GM12892 (cell line): ENCODE measurements around the gene PHF21A.

ENCODE experiments used
- POLR2A ChIP-seq: IDR thresholded peaks from 2 replicates; pipeline ENCODE4 v1.6.1; 2011; ENCODE audit warnings: low read depth, low read length, control low read depth
- POLR2AphosphoS5 ChIP-seq: IDR thresholded peaks from 2 replicates; pipeline ENCODE4 v1.6.1; 2011; ENCODE audit warnings: low read depth, low read length, control low read depth
- TAF1 ChIP-seq: IDR thresholded peaks from 2 replicates; pipeline ENCODE4 v1.6.1; 2011; ENCODE audit warnings: low read depth, mild to moderate bottlenecking, control low read depth, low read length, borderline replicate concordance

DNA sequence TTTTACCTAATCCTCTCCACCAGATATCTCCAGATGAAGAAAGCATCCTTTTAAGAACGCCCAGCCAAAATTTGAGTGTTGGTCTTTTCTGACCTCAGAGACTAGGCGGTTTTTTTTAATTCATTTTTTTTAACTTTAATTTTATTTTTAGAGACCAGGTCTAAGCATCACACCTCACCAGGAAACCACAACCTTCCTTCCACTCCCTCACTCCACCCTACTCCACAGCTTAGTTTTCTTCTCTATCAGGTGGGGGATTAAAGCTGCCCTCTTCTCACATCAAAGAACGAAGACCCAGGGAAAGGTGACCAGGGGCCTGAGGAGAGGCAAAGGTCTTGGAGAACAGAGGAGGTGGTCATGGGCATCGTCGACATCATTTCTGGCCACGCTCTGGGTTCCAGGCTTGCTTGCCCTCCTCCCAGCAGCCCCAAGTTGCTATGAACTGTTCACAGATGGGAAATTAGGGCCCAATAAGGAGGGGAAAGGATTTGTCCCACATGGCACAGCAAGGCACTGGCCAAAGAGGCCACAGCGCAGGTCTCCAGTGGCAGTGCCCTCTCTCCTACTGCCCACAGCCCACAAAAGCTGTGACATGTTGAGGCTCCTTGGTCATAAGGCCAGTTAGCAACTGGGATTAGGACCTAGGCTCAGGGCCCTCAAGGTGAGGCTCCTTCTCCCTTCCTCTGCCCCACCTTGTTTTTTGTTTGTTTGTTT is 202.1 kb downstream of the PHF21A start:
- TF ChIP-seq POLR2A (no peak), POLR2AphosphoS5 (no peak), TAF1 (no peak)
